Measurements from ENCODE around the gene GSC. TPM values are rescaled to one million over a fixed set of nuclear protein-coding genes. Genes with fewer than 3 reads are reported as not detected.
"Not testable (repeated sequence)": the region's sequence is repeated elsewhere in the genome, so short reads cannot be mapped to it uniquely, and the experiment has no call there.

Gene GSC
- total RNA-seq, 2 experiments from 2014 or later = not detected

- Mint-ChIP-seq H3K9me3 (peaks cover 1% of the 10 kb centered on the region), H3K27ac (no peak overlapping the region), H3K4me3 (no peak overlapping the region), H3K36me3 (no peaks in the 10 kb centered on the region), H3K27me3 (peaks cover 16% of the 10 kb centered on the region), H3K4me1 (no peaks in the 10 kb centered on the region)
- DNase-seq = no peak
These were observed 41.0 kb downstream of the GSC start for GRCh38 chr14:94728950-94729349.

- not testable (repeated sequence) for DNase-seq, H3K9me3 Mint-ChIP-seq, H3K4me1 Mint-ChIP-seq, H3K4me3 Mint-ChIP-seq, H3K27ac Mint-ChIP-seq, H3K36me3 Mint-ChIP-seq
- peaks cover 12% of the 10 kb centered on the region for H3K27me3 Mint-ChIP-seq
These were observed 41.5 kb downstream of the GSC start for GRCh38 chr14:94728440-94728839.

- H3K9me3 Mint-ChIP-seq, H3K27ac Mint-ChIP-seq, H3K4me3 Mint-ChIP-seq, H3K4me1 Mint-ChIP-seq, H3K36me3 Mint-ChIP-seq, DNase-seq: not testable (repeated sequence)
- H3K27me3 Mint-ChIP-seq = peaks cover 12% of the 10 kb centered on the region
These were observed 43.3 kb downstream of the GSC start for GRCh38 chr14:94726649-94727048.

GRCh38 chr14:94724993-94725392 is 44.9 kb downstream of the GSC start:
- H3K4me3 Mint-ChIP-seq = no peak overlapping the region
- H3K27ac Mint-ChIP-seq = no peak overlapping the region
- H3K36me3 Mint-ChIP-seq = no peaks in the 10 kb centered on the region
- H3K27me3 Mint-ChIP-seq = peaks cover 5% of the 10 kb centered on the region
- no peak for DNase-seq
- H3K4me1 Mint-ChIP-seq = no peaks in the 10 kb centered on the region
- no peaks in the 10 kb centered on the region for H3K9me3 Mint-ChIP-seq

GRCh38 chr14:94722397-94722796 is 47.5 kb downstream of the GSC start:
- H3K36me3 Mint-ChIP-seq = no peaks in the 10 kb centered on the region

More at GRCh38 chr14:94722397-94722796, 47.5 kb downstream of the GSC start:
- Mint-ChIP-seq H3K27ac (no peak overlapping the region), H3K4me3 (no peak overlapping the region), H3K4me1 (no peaks in the 10 kb centered on the region), H3K9me3 (no peaks in the 10 kb centered on the region), H3K27me3 (peaks cover 5% of the 10 kb centered on the region)
- DNase-seq = no peak

Other genes starting within 250 kb of the GSC start
- gene SERPINA4, start 208.7 kb downstream of the GSC start, total RNA-seq = not detected
- not detected for gene SERPINA5, start 188.7 kb downstream of the GSC start, total RNA-seq
- not detected for gene SERPINA3, start 157.7 kb downstream of the GSC start, total RNA-seq

Measured in activated naive CD8-positive, alpha-beta T cell treated with anti-CD3 and anti-CD28 coated beads for 36 hours (primary cell).